WTC11 (cell line): ENCODE measurements around the gene PRSS48.

Source experiments
- E2F5 ChIP-seq: sonication (generic); formaldehyde crosslinking; IDR thresholded peaks from 2 replicates; pipeline ENCODE4 v1.8.1; 2022; ENCODE audit warnings: mild to moderate bottlenecking, moderate library complexity, missing genetic modification reagents
- ESRRA ChIP-seq: sonication (generic); formaldehyde crosslinking; IDR thresholded peaks from 2 replicates; pipeline ENCODE4 v1.8.1; 2022; ENCODE audit warnings: mild to moderate bottlenecking, missing genetic modification reagents, borderline replicate concordance
- MAX ChIP-seq: sonication (generic); formaldehyde crosslinking; IDR thresholded peaks from 2 replicates; pipeline ENCODE4 v1.8.0; 2022; ENCODE audit warnings: mild to moderate bottlenecking, missing genetic modification reagents
- MXD4 ChIP-seq: fragments of 250-450 bp; sonication (Bioruptor Pico); IDR thresholded peaks from 2 replicates; pipeline ENCODE4 v1.8.0; 2021; ENCODE audit warnings: mild to moderate bottlenecking, moderate library complexity, borderline replicate concordance
- SP1 ChIP-seq: sonication (generic); formaldehyde crosslinking; conservative IDR thresholded peaks from 2 replicates; pipeline ENCODE4 v1.8.1; 2022; ENCODE audit warnings: missing genetic modification reagents

- TF ChIP-seq MXD4 = no peak
- no peak for TF ChIP-seq ESRRA (CRISPR knock-in tag)
- TF ChIP-seq SP1 = no peak
- no peak for TF ChIP-seq MAX (CRISPR knock-in tag)
- TF ChIP-seq E2F5 = no peak
Measured at GRCh38 chr4:151322570-151322969, 45.6 kb downstream of the PRSS48 start.
